Kidney tubule cell (primary cell): Measurements from ENCODE around the gene GPT2.
A peak's percentile ranks its signal among the peaks of the same experiment; 100 is the strongest.

Experiments used
- DNase-seq: peaks from one replicate; pipeline ENCODE4 v3.0.0-alpha.2; 2018; ENCODE audit warnings: low spot score

The GPT2 gene

GRCh38 chr16:46883690-46884512 lies at the start of gene GPT2:
Gene GPT2 (plus strand): TSS chr16:46884362. CDS start chr16:46884716, 354 bp downstream.
- peak; percentile 98 for DNase-seq

GRCh38 chr16:46836534-46837530 lies 47.3 kb upstream of the GPT2 start:
- DNase-seq, result no peak

GRCh38 chr16:46839986-46840443 lies 44.1 kb upstream of the GPT2 start:
- no peak for DNase-seq

GRCh38 chr16:46842192-46842895 lies 41.8 kb upstream of the GPT2 start:
- no peak for DNase-seq

- DNase-seq, result no peak
Measured at GRCh38 chr16:46843898-46844642, 40.1 kb upstream of the GPT2 start.

GRCh38 chr16:46844771-46845170 lies 39.4 kb upstream of the GPT2 start:
- DNase-seq, result no peak

- no peak for DNase-seq
Measured at GRCh38 chr16:46845952-46846351, 38.2 kb upstream of the GPT2 start.

- DNase-seq, result no peak
Measured at GRCh38 chr16:46848768-46849764, 35.1 kb upstream of the GPT2 start.

GRCh38 chr16:46850619-46851555 lies 33.3 kb upstream of the GPT2 start:
- DNase-seq, result no peak

GRCh38 chr16:46852130-46852529 lies 32.0 kb upstream of the GPT2 start:
- no peak for DNase-seq

GRCh38 chr16:46853713-46854443 lies 30.3 kb upstream of the GPT2 start:
- DNase-seq, result peak; percentile 71

- no peak for DNase-seq
Measured at GRCh38 chr16:46854846-46855245, 29.3 kb upstream of the GPT2 start.

- no peak for DNase-seq
Measured at GRCh38 chr16:46855389-46855788, 28.8 kb upstream of the GPT2 start.

- DNase-seq, result peak; percentile 79
Measured at GRCh38 chr16:46857368-46857945, 26.7 kb upstream of the GPT2 start.

GRCh38 chr16:46858151-46858550 lies 26.0 kb upstream of the GPT2 start:
- no peak for DNase-seq

- peak; percentile 97 for DNase-seq
Measured at GRCh38 chr16:46859719-46860152, 24.4 kb upstream of the GPT2 start.

GRCh38 chr16:46862555-46863447 lies 21.4 kb upstream of the GPT2 start:
- peak; percentile 32 for DNase-seq
